H1 (cell line): ENCODE results near the gene CAMTA1.

Experiments
- CBX5 ChIP-seq: fragments of 300-800, 300-1000 bp; sonication (generic); IDR thresholded peaks from 2 replicates; pipeline ENCODE4 v1.7.1; 2016; ENCODE audit warnings: antibody characterized with exemption, low read length, low read depth
- TF ChIP-seq, protein P1 (sequence below), 3 experiments: IDR thresholded peaks; 1 replicate in 2 of 3; 2 replicates in 1 of 3; pipeline versions ENCODE4 v1.5.1 to v1.6.1; 2011; ENCODE audit warnings: low read length in 3 of 3, mild to moderate bottlenecking in 3 of 3, inconsistent platforms in 2 of 3, low read depth in 1 of 3, moderate library complexity in 1 of 3; ENCODE audit not compliant: insufficient read depth in 1 of 3; ENCODE audit errors: control extremely low read depth in 1 of 3

DNA sequence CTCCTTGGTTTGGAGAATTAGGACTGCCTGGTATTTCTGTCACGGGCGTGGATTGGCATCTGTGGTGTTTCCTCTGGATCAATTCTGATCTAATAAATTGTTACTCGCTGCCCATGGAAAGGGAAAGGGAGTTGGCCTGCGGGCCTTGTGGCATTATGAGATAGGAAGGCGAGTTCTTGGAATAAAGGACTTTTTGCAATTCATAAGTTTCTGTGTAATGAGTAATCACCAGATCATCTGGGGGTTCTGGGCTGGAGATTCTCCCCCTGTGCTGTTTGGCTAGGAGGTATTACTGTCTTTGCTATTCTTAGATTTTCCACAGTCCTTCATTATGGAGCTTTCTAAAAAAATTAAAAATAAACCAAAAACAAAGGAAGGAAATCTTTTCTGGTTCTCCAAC is 315.9 kb downstream of the CAMTA1 start:
- TF ChIP-seq, protein P1, sequence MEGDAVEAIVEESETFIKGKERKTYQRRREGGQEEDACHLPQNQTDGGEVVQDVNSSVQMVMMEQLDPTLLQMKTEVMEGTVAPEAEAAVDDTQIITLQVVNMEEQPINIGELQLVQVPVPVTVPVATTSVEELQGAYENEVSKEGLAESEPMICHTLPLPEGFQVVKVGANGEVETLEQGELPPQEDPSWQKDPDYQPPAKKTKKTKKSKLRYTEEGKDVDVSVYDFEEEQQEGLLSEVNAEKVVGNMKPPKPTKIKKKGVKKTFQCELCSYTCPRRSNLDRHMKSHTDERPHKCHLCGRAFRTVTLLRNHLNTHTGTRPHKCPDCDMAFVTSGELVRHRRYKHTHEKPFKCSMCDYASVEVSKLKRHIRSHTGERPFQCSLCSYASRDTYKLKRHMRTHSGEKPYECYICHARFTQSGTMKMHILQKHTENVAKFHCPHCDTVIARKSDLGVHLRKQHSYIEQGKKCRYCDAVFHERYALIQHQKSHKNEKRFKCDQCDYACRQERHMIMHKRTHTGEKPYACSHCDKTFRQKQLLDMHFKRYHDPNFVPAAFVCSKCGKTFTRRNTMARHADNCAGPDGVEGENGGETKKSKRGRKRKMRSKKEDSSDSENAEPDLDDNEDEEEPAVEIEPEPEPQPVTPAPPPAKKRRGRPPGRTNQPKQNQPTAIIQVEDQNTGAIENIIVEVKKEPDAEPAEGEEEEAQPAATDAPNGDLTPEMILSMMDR (IDR thresholded peaks at IDR 0.05; ENCODE audit: control extremely low read depth in 1 of 3, insufficient read depth in 1 of 3, low read depth in 1 of 3, low read length in 3 of 3): no peak
- TF ChIP-seq CBX5: no peak
